Neutrophil (primary cell): ENCODE data around the gene TMEM63A.

ENCODE experiments used
- H3K27ac ChIP-seq: fragments of 200-600 bp; sonication (generic); 2 replicates; pipeline ENCODE4 v1.5.1; 2016; ENCODE audit warnings: mild to moderate bottlenecking, moderate library complexity
- H3K27me3 ChIP-seq: fragments of 200-600 bp; sonication (generic); 2 replicates; pipeline ENCODE4 v1.6.0; 2016; ENCODE audit warnings: mild to moderate bottlenecking
- H3K36me3 ChIP-seq: fragments of 200-600 bp; sonication (generic); 2 replicates; pipeline ENCODE4 v1.5.1; 2017
- H3K4me1 ChIP-seq, 2 experiments: fragments of 200-600 bp in 1 of 2; sonication (generic) in 1 of 2; 1 replicate in 1 of 2; 2 replicates in 1 of 2; pipeline versions ENCODE4 v1.5.1 to v1.6.1; 2013 to 2016; ENCODE audit warnings: low read depth in 1 of 2, low read length in 1 of 2, mild to moderate bottlenecking in 1 of 2, moderate library complexity in 1 of 2; ENCODE audit not compliant: control insufficient read depth in 1 of 2, insufficient read depth in 1 of 2
- H3K4me3 ChIP-seq, 2 experiments: fragments of 200-600 bp in 1 of 2; sonication (generic) in 1 of 2; 1 replicate in 1 of 2; 2 replicates in 1 of 2; pipeline ENCODE4 v1.5.1; 2013 to 2016; ENCODE audit warnings: low read depth in 1 of 2, low read length in 1 of 2, mild to moderate bottlenecking in 1 of 2, moderate library complexity in 1 of 2
- H3K9me3 ChIP-seq: fragments of 200-600 bp; sonication (generic); 2 replicates; pipeline ENCODE4 v1.5.1; 2016
- CTCF ChIP-seq: fragments of 200-600 bp; sonication (generic); IDR thresholded peaks from 2 replicates; pipeline ENCODE4 v1.5.1; 2016; ENCODE audit warnings: antibody characterized with exemption

The TMEM63A gene

GRCh38 chr1:225827076-225827475 is 55.1 kb downstream of the TMEM63A start:
- Histone ChIP-seq H3K4me1 (no peaks in the 10 kb centered on the region), H3K4me3 (no peak overlapping the region), H3K27ac (no peak overlapping the region), H3K27me3 (no peaks in the 10 kb centered on the region), H3K36me3 (peaks cover 8% of the 10 kb centered on the region), H3K9me3 (no peaks in the 10 kb centered on the region)
- TF ChIP-seq CTCF, result no peak

- H3K9me3 ChIP-seq, result no peaks in the 10 kb centered on the region
- H3K27ac ChIP-seq, result no peak overlapping the region
- no peaks in the 10 kb centered on the region for H3K36me3 ChIP-seq
- no peak overlapping the region for H3K4me3 ChIP-seq
- no peak for TF ChIP-seq CTCF
- no peaks in the 10 kb centered on the region for H3K27me3 ChIP-seq
- H3K4me1 ChIP-seq, result no peaks in the 10 kb centered on the region
Observed at GRCh38 chr1:225825607-225826007, 56.6 kb downstream of the TMEM63A start.

- Histone ChIP-seq H3K27ac (no peak overlapping the region), H3K4me3 (no peak overlapping the region), H3K27me3 (no peaks in the 10 kb centered on the region), H3K36me3 (no peaks in the 10 kb centered on the region), H3K9me3 (no peaks in the 10 kb centered on the region), H3K4me1 (no peaks in the 10 kb centered on the region)
- no peak for TF ChIP-seq CTCF
Observed at GRCh38 chr1:225825078-225825477, 57.1 kb downstream of the TMEM63A start.

GRCh38 chr1:225824533-225824941 is 57.6 kb downstream of the TMEM63A start:
- Histone ChIP-seq H3K27ac (no peak overlapping the region), H3K9me3 (no peaks in the 10 kb centered on the region), H3K36me3 (no peaks in the 10 kb centered on the region), H3K27me3 (no peaks in the 10 kb centered on the region), H3K4me3 (no peak overlapping the region), H3K4me1 (no peaks in the 10 kb centered on the region)
- no peak for TF ChIP-seq CTCF

GRCh38 chr1:225823811-225824261 is 58.3 kb downstream of the TMEM63A start:
- no peaks in the 10 kb centered on the region for H3K9me3 ChIP-seq
- H3K36me3 ChIP-seq, result no peaks in the 10 kb centered on the region
- no peak overlapping the region for H3K27ac ChIP-seq
- TF ChIP-seq CTCF, result no peak
- no peaks in the 10 kb centered on the region for H3K4me1 ChIP-seq
- H3K27me3 ChIP-seq, result no peaks in the 10 kb centered on the region
- no peak overlapping the region for H3K4me3 ChIP-seq
